Dedifferentiated amniotic fluid mesenchymal stem cell (primary cell): ENCODE results near the gene FAH.
A peak's percentile ranks its signal among the peaks of the same experiment; 100 is the strongest.

Experiments used
- DNase-seq: peaks from one replicate; pipeline ENCODE4 v3.0.0-alpha.2; 2016; ENCODE audit errors: extremely low spot score

Gene FAH

DNA sequence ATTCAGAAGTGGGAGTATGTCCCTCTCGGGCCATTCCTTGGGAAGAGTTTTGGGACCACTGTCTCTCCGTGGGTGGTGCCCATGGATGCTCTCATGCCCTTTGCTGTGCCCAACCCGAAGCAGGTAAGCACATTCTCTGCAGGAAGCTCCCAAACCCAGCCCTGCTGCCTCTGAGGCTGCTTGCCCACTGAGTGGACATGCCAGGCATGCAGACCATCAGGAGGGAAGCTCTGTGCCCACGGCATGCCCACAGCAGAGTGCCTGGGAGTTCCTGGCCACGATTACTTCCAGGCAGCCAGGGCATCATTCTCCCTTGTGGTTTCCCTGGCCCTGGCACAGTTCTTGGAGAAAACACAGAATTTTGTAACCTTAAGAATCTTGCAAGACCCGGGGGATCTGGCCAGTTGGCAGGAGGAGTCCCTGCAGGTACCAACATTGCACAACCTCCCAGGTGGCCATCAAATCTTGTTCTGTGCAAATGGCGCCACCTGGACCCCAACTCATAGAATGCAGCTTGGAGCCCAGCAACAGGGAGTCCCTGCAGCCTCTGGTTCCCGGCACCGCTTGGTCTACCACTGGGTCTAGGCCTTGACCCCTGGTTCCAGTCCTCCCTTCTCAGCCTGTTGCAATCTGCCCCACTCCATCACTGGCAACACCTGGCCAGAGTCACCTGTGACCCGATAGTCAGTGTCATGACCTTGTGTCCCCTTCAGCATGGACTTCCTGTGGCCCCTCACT is 20.4 kb downstream of the FAH start:
- DNase-seq = no peak

DNA sequence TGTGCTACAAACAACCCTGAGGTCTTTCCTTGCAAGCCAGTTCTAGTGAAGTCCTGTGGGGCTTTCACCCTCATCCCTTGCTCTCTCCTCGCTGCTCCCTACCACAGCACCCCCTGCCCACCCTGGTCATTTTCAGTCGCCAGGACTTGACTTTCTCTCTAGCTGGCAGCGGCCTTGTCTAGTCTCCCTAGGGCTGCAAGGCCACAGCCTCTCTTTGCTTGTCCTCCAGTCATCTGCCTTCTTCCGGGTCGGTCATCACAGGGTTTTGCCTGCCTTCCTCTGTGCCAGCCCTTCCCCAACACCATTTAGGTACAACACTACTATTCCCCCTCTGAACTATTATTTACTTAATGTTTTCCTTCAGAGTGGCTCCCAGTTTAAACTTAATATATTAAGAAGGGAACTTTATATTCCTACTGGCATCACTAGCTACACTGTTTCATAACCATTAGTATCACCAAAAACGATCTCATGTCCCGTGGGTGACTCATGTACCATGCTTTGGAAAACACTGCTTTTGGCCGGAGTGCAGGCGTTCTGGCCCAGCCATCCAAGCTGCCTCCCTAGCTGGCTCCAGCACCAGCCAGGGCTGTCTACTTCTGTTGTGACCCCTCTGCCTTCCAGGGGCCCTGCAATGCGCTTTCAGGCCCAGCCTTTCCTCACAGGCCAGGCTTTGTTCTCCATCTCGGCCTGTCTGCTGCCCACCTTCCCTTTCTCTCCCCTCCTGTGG is 21.4 kb downstream of the FAH start:
- peak; percentile 89 for DNase-seq

DNA sequence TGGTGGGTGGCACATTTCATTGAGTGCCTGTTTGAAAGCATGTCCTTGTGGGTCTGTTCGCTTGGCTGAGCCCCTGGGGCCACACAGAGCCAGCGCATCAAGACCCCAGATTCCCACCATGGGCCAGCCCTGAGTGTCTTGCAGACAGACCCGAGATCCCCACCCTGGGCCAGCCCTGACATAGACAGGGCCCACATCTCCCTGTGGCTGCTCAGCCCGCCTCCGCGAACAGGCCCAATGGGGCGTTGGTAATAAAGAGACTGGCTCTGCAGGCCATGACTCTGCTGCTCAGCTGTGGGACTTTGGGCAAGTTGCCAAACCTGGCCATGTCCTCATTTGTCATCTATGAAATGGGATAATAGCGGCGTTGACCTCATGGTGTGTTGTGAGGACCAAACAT is 22.6 kb downstream of the FAH start:
- no peak for DNase-seq

DNA sequence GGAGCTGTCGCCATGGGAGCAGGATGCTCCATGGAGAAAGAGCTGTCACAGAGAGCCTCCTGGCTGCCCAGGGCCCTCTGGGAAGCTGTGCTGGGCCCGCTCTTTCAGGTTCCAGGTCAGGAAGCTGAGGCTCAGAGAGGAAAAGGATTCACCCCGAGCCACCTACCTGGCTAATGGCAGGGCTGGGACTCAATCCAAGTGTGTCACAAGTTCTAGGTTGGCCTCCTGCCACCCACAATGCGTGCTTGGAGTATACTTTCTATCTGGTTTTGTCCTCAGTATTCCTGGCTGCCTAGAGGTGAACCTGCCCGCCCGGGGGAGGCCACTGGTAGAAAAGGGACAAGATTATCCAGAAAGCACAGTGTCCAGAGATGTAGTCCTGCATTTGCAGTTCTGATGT is 23.6 kb downstream of the FAH start:
- DNase-seq = no peak

DNA sequence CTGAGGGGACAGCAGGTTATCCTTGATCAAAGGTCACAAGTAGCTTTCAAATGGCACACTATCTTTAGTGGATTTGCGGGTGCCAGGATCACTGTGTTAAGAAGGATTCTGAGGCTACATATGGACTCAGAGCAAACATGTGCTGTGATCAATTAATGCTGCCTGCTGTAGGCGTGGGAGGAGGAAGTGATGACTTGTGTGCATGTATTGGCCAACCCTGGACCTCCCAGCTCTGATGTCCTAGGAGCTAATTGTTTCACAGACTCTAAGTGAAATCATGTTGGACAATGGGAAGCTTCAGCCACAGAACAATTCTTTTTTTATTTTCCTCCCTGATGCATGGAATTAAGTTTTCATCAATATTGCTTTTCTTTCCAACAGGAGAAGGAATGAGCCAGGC is 24.4 kb downstream of the FAH start:
- no peak for DNase-seq

DNA sequence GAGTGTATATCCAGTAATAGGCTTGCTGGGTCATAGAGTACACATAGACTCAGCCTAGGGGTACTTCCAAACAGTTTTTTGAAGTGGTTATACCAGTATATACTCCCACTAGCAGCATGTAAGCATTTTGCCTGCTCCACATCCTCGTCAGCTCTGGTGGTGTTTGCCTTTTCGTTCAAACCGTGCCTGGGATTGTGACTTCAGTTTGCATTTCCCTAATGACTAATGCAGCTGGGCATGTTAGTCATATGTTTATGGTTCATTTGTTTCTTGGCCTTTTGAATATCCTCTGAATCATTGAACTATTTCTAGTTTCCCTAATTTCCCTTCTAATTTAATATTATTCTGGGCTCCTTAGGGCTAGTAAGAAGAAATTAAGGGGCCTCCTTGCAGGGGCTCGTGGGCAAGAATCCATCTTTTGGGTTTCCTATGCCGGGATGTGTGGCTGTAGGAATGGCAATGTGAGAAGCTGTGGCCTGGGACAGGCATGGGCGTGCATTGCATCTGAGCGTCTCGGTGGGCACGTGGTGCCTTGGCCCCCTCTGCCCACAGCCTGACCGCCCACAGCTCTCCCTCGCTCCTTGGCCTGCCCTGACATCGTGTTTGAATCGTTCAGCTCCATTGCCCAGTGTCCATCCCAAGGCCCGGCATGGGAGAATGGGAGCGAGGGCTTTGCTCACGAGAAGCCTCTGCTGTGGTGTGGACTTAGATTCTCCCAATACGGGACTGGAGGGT is 26.4 kb downstream of the FAH start:
- peak; percentile 85 for DNase-seq

DNA sequence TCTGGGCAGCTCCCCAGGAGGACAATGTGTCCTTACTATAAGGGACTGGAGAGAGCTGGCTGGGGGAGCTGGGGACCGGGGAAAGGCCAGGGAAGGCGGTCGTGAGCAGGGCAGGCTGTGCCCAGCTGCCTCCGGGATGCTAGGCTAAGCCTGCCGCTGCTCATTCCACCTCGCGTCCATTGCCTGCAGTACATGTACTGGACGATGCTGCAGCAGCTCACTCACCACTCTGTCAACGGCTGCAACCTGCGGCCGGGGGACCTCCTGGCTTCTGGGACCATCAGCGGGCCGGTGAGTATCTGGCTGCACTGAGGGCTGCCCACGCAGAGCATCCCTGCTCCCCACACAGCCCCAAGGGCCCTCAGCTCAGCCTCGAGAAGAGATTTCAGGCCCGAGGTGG is 27.1 kb downstream of the FAH start:
- no peak for DNase-seq

DNA sequence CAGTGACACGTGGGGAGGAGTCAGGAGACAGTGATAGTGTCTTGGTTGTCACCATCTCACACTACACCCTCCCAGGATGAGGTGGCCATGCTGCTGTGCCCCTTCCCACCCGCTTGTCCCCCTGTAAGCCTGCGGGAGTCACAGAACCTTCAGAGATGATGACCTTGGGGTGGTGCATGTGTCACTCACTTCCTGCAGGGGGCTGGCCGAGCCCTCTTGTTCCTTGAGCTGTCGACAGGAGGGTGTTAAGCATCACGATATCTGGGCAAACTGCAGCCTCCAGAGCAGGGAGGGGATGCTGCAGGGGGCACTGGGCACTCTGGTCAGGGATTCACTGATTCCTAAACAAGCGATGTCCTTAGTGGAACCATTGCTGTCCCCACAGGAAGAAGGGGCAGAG is 27.7 kb downstream of the FAH start:
- no peak for DNase-seq

DNA sequence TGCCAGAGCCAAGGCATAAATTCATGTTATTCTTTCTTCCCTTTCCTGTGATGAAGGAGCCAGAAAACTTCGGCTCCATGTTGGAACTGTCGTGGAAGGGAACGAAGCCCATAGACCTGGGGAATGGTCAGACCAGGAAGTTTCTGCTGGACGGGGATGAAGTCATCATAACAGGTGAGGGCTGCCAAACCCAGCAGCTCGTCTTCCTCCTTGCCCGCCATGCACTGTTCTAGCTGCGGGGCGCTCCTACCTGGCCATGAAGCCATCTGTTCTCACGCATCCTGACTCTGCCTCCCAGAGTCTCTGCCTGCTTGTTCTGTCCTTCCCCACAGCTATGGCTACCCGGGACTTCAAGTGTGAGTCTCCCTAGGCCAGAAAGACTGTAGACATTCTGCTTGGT is 28.2 kb downstream of the FAH start:
- DNase-seq = no peak

DNA sequence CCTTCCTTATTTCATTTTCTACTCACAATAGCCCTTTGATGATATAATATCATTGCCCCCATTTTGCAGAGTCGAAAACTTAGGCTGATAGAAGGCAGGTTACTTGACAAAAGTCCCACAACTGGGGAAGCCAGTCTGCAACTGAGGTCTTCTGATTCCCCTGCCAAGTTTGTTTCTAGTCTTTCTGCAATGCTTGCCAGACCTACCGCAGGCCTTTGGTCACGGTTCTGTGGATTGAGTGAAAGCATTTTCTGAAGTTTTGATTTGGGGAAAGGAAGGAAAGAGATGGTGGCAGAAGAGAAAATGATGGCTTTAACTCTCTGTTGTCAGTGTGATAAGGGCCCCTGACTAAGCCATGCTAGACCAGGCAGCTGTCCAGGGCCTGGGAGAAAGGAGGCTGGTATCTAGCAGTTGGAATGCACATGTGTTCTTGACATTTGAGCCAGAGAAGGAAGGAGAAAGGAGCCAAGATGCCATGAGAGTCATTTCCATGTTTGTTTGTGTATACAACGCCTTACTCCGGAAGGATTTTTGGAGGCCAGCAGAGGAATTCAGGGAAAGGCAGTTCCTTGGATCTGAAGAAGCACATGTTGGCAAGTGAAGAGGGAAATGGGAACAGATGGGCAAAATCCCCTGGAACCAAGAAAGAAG is 29.9 kb downstream of the FAH start:
- DNase-seq = peak; percentile 77

DNA sequence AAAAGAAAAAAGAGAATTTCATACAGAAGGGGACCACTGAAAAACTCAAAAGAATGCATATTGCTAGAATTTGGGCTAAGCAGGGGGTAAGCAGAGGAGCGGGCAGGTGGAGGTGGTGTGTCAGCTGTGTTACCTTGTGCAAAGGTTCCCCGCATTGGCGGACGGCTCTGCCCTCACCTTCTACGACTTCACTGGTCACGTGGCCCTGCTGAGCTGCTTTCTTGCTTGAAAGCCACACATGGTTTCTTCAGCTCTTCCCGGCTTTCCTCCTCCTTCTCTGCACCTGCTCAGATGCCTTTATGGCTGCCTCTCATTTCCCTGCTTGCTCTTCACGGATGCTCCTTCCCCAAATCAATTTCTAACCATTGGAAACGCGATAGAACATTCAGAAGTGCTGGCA is 30.5 kb downstream of the FAH start:
- DNase-seq = no peak

DNA sequence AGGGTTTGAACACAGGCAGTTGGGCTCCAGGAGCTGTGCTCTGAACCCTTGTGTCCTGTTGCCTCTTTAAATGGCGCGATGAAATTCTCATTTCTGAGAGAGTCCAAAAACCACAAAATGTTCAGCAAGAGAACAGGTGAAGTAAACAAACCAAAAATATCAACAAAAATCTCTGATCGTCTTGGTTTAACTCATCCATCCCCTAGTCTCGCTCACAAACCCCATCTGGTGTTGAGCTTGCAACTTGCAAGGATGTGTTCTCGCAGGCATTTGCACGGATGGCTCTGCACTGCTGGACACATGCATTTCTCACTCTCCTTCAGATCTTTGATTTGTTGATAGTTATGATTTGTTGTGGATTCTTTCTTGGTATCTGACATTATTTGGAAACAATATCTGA is 31.1 kb downstream of the FAH start:
- DNase-seq = no peak

DNA sequence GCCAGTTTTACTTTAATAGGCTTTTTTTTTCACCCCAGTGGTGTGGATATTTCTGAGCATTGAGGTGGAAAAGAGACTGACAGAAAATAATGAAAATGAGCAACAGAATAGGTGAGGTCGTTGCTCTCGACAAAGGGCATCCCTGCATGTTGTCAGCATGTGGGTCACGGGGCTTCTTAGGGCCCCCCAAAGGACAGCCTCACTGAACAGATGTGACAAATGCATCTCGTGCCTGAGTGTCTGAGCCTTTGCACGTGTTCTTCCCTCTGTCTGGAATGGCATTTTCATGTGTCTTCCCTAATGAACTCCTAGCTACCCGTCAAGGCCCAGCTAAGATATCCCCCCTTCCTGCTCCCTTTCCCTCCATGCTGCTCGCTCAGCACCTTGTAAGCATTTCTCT is 31.8 kb downstream of the FAH start:
- DNase-seq = no peak

DNA sequence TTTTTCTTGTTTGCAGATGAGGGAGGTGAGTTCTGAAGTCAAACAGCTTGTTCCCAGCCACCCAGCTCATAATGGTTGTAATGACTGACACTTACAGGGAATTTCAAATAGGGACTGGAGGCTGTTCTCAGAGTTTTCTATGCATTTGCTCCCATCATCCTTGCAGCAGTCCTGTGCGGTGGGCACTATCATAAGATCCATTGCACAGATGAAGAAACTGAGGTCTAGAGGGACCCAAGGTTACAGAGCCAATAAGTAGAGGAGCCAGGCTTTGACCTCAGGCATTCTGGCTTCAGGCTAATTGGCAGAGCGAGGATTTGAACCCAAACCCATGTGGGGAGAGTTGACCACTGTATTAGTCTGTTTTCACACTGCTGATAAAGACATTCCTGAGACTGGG is 32.4 kb downstream of the FAH start:
- no peak for DNase-seq

DNA sequence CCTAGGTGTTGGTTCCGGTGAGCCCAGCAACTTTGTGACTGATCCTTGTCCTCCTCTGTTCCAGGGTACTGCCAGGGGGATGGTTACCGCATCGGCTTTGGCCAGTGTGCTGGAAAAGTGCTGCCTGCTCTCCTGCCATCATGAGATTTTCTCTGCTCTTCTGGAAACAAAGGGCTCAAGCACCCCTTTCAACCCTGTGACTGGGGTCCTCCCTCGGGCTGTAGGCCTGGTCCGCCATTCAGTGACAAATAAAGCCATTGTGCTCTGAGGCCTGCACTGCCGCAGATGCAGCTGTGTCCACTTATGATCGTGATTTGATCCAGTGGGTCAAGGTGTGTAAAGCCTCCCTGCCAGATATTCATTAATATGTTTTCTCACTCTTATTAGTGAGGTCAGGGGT is 33.3 kb downstream of the FAH start:
- no peak for DNase-seq

DNA sequence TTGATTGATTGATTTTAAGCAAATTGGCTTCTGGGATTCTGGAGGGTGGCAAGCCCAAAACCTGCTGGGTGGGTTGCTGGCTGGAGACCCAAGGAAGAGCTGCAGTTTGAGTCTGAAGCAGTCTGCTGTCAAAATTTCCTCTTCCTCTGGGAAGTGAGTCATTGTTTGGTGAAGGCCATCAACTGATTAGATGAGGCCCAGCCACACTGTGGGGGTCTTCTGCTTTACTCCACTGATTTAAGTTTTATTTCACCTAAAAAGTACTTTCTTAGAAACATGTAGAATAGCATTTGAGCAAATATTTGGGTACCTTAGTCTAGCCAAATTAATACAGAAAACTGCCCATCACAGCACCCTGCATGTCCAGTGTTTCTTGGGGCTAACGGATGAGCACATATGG is 33.8 kb downstream of the FAH start:
- DNase-seq = no peak

DNA sequence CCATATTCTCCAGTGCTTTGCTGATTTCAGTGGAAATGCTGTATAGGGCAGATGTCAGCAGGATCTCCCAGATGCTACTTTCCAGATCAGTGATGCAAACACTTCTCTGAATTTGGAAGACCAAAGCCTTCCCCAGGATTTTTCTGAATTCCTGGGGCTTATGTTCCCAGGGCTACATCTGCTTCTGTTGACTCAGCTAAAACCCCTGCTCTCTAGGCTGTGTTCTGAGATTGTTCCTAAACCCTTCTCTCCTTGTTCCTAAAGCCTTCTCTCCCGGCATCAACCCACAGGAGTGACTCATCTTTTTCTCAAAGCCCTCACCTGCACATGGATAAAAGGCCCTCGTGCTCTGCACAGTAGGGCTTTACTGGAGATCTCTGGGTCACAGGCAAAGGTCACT is 35.5 kb downstream of the FAH start:
- no peak for DNase-seq

DNA sequence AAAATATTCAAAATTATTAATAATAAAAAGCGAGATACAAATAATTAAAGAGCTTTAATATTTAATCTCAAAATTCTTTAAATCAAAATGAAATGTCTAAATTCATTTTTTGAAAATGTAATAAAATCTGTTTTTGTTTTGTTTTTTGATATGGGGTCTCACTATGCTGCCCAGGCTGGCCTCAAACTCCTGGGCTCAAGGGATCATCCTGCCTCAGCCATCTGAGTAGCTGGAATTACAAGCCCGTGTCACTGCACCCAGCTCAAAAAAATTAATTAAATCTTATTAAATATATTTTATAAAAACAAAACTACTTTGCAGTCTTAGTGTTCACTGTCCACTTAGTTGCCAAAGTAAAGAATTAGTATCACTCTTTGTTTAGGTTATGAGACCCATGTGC is 38.4 kb downstream of the FAH start:
- DNase-seq = no peak

DNA sequence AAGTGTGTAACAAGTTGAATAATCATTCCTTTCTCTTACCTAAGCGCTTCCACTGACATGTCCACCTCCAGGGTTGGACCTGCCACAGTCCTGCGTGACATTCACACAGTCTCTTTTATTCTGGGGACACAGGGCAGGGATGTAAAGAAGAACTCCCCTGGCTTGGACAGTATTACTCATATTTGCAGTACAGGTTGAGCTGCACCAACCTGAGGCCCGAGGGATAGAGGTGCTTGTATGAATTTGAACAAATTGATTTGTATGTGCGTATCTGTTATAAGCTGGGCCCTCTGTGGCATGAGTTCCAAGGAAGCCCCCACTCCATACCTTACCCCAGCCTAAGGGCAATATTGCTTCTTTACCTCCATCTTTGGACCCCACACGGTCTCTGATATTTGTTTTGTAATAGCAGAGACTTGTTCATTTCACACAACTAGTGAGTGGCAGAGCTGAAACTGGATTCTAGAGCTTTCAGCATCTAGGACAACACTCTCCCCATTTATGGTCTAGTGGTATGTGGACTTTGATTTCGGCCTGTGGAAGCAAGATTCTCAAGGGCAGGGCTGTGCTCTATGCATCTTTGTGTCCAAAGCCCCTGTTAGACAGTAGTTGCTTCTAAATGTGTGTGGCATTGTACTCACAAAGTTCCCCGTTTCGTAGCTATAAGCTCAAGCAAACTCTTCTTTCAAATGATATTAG is 39.2 kb downstream of the FAH start:
- DNase-seq = no peak

DNA sequence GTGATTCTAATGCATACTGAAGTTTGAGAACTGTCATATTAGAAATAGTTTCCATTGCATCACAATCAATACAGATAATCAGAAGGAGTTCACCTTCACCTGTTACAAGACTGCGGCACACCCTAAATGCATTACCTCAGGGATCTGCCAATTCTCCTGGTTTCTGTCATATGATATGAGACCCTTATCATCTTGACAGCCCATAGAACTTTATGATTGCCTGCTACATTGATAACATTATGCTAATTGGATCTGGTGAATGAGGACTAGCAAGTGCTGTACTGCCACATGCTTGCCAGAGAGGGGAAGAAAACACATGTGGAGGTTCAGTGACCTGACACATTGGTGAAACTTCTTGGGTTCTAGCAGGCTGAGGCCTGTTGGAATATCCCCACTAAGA is 41.4 kb downstream of the FAH start:
- DNase-seq = no peak

DNA sequence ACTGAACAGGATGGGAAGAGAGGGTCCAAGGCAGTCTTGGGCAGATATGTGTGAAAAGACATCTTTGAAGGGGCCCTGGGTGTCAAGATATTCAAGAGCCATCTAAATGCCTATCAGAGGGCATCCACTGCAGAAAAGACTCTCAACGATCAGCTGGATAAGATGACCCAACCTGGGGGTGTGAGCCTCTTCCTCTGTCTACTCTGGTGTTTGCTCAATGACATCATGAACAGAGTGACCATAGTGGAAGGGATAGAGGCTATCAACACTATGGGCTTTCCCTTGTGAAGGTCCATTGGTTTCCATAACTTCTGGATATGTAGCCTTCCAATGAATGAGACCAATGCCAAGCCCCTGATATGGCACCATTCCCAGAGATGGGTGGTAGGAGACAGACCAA is 42.1 kb downstream of the FAH start:
- no peak for DNase-seq

DNA sequence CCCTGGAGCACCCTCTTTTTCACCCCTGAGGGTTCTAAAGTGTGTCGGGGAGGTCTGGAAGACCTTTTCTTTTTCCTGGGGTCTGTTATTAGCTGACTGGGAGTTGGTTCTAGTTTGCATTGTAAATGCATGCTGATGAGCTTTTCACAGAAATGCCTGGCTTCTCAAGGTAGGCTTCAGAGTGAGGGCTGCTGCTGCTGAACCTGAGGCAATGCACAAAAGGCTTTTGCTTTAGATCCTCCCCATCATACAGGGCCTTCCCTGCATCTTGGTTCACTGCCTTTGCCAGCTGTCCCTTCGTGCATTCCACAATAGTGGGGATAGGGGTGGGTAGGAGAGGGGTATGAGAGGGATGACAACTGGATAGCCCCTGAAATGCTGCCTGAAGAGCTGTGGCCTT is 46.6 kb downstream of the FAH start:
- DNase-seq = no peak
